ENCODE results near the gene RNU11. TPM values are rescaled to one million over a fixed set of nuclear protein-coding genes. Genes with fewer than 3 reads are reported as not detected.
"Not testable (repeated sequence)": the region's sequence is repeated elsewhere in the genome, so short reads cannot be mapped to it uniquely, and the experiment has no call there.

The RNU11 gene
- total RNA-seq, 1 donor from 2014 or later, result not detected

GRCh38 chr1:28644494-28644893 is 3.9 kb upstream of the RNU11 start:
- H3K4me1 Mint-ChIP-seq, result peaks cover 48% of the 10 kb centered on the region
- peak overlapping the region; percentile 99 for H3K27ac Mint-ChIP-seq
- DNase-seq, result no peak
- peaks cover 11% of the 10 kb centered on the region for H3K36me3 Mint-ChIP-seq (ENCODE audit: low read depth)
- intact Hi-C loops (cut with micrococcal nuclease), result loop anchor here (5.0 kb wide), 1 partner anchor 538 kb away; the partner anchor contains the start of gene SRSF4
- no peaks in the 10 kb centered on the region for H3K27me3 Mint-ChIP-seq
- H3K9me3 Mint-ChIP-seq, result no peaks in the 10 kb centered on the region
- H3K4me3 Mint-ChIP-seq, result peak overlapping the region; percentile 98

- H3K27me3 Mint-ChIP-seq; H3K4me3 Mint-ChIP-seq; intact Hi-C loops (cut with micrococcal nuclease); H3K9me3 Mint-ChIP-seq; H3K27ac Mint-ChIP-seq; DNase-seq; H3K36me3 Mint-ChIP-seq (ENCODE audit: low read depth): not testable (repeated sequence)
- peaks cover 44% of the 10 kb centered on the region for H3K4me1 Mint-ChIP-seq
Observed at GRCh38 chr1:28645406-28645805, 3.0 kb upstream of the RNU11 start.

DNA sequence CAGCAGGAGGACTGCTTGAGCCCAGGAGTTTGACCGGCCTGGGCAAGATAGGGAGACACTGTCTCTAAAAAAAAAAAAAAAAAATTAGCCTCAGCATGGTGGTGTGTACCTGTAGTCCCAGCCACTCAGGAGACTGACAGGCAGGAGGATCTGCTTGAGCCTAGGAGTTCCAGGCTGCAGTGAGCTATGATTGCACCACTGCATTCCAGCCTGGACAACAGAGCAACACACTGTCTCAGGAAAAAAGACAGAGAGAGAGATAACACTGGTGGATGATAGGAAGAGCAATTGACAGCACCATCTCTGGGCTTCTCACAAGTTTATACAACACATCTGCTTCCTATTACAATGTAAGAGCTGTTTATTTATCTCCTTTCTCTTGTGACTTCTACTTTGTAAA is 2.4 kb upstream of the RNU11 start:
- H3K4me1 Mint-ChIP-seq, result peaks cover 39% of the 10 kb centered on the region
- H3K27me3 Mint-ChIP-seq, result no peaks in the 10 kb centered on the region
- H3K9me3 Mint-ChIP-seq, result no peaks in the 10 kb centered on the region
- no peak overlapping the region for H3K27ac Mint-ChIP-seq
- H3K4me3 Mint-ChIP-seq, result no peak overlapping the region
- no peak for DNase-seq
- intact Hi-C loops (cut with micrococcal nuclease), result no loop called here
- peaks cover 7% of the 10 kb centered on the region for H3K36me3 Mint-ChIP-seq (ENCODE audit: low read depth)

DNA sequence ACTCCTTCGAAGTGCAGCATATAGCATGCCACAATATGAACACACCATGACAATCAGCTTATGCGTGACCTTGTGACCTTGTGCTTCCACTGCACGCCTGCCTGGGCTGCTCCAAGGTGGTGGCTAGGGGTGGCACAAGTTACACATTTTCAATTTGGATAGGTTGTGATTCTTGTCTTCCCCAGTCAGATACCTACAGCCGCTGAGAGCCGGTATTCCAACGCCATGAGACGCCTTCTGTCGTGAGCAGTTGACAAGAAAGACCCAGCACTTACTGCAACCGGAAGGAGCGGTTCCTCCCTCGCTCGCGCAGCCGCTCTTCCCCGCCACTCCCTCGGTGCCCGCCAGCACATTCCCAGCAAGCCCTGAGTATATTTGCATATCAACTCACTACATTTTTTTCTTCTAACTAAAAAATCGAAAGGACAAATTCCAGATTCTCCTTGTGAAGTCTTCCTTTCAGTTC is 359 bp upstream of the RNU11 start:
- Mint-ChIP-seq H3K36me3 (ENCODE audit: low read depth) (peaks cover 2% of the 10 kb centered on the region), H3K27ac (peak overlapping the region; percentile 97), H3K4me3 (peak overlapping the region; percentile 80), H3K4me1 (peaks cover 30% of the 10 kb centered on the region), H3K9me3 (no peaks in the 10 kb centered on the region), H3K27me3 (no peaks in the 10 kb centered on the region)
- peak; percentile 96 for DNase-seq
- intact Hi-C loops (cut with micrococcal nuclease), result loop anchor here (1.0 to 2.0 kb wide), 5 partner anchors 20 to 229 kb away; partner anchors contain the start of genes GMEB1, TRNAU1AP and YTHDF2

- H3K4me3 Mint-ChIP-seq; H3K27me3 Mint-ChIP-seq; H3K9me3 Mint-ChIP-seq; DNase-seq; H3K36me3 Mint-ChIP-seq (ENCODE audit: low read depth); H3K4me1 Mint-ChIP-seq; intact Hi-C loops (cut with micrococcal nuclease); H3K27ac Mint-ChIP-seq: not testable (repeated sequence)
Observed at GRCh38 chr1:28653063-28653462, 4.7 kb downstream of the RNU11 start.

DNA sequence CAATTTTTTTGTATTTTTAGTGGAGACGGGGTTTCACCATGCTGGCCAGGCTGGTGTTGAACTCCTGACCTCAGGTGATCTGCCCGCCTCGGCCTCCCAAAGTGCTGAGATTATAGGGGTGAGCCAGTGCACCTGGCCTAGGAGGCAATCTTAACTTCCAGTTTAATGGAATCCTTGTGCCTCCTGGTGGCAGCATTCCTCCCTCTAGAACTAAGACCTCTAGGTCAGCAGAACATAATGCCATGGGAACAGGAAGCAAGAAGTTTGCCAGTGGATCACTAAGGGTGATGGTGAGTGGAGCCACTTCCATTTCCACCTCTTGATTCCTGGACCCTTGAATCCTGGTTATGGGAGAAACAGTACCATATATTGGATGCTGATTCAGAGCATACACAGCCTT is 5.5 kb downstream of the RNU11 start:
- H3K9me3 Mint-ChIP-seq; H3K4me3 Mint-ChIP-seq; intact Hi-C loops (cut with micrococcal nuclease); DNase-seq; H3K27me3 Mint-ChIP-seq; H3K27ac Mint-ChIP-seq; H3K4me1 Mint-ChIP-seq; H3K36me3 Mint-ChIP-seq (ENCODE audit: low read depth): not testable (repeated sequence)

GRCh38 chr1:28655448-28656311 is 7.3 kb downstream of the RNU11 start:
- H3K4me1 Mint-ChIP-seq; intact Hi-C loops (cut with micrococcal nuclease); H3K36me3 Mint-ChIP-seq (ENCODE audit: low read depth); DNase-seq; H3K4me3 Mint-ChIP-seq; H3K9me3 Mint-ChIP-seq; H3K27me3 Mint-ChIP-seq; H3K27ac Mint-ChIP-seq: not testable (repeated sequence)

DNA sequence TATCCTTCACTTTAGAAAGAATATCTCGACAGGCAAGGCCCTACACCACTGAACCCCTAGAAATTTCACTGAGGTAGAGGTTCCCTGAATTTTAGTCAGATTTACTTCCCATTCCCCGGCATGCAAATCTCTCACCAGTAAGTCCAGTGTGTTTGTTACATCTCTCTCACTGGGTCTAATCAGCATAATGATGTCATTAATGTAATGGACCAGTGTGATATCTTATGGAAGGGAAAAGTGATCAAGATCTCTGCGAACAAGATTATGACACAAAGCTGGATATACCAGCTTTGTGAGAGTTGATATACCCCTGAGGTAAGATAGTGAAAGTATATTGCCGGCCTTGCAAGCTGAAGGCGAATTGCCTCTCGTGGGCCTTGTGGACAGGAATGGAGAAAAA is 7.9 kb downstream of the RNU11 start:
- H3K27me3 Mint-ChIP-seq, result no peaks in the 10 kb centered on the region
- no peak overlapping the region for H3K4me3 Mint-ChIP-seq
- intact Hi-C loops (cut with micrococcal nuclease), result no loop called here
- no peak overlapping the region for H3K27ac Mint-ChIP-seq
- no peaks in the 10 kb centered on the region for H3K4me1 Mint-ChIP-seq
- no peaks in the 10 kb centered on the region for H3K9me3 Mint-ChIP-seq
- H3K36me3 Mint-ChIP-seq (ENCODE audit: low read depth), result no peaks in the 10 kb centered on the region
- DNase-seq, result no peak

DNA sequence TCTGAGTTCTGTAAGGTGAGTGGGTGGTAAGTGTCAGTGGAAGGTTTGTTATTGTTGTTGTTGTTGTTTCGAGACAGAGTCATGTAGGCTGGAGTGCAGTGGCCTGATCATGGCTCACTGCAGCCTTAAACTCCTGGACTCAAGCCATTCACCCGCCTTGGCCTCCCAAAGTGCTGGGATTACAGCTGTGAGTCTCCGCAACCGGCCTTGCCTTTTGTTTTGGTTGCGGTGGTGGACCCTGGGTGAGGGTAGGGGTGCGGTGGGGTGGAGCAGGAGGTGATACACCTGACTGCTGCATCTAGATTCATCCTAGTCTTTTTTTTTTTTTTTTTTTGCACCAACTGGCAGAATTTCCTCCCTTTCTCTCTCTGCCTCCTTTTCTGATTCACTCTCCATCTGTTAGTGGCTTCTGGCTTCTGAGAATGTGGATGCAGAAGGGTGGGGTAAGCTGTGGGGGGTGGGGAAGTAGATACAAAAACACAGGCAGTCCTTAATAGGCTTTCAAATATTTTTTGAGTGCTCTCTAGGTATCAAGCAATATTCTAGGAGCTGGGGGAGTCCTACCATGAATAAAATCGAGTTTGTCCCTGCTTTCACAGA is 15.6 kb downstream of the RNU11 start:
- H3K36me3 Mint-ChIP-seq (ENCODE audit: low read depth), result no peaks in the 10 kb centered on the region
- H3K27me3 Mint-ChIP-seq, result no peaks in the 10 kb centered on the region
- H3K27ac Mint-ChIP-seq, result no peak overlapping the region
- DNase-seq, result no peak
- H3K4me1 Mint-ChIP-seq, result peaks cover 8% of the 10 kb centered on the region
- H3K4me3 Mint-ChIP-seq, result no peak overlapping the region
- no peaks in the 10 kb centered on the region for H3K9me3 Mint-ChIP-seq
- intact Hi-C loops (cut with micrococcal nuclease), result no loop called here

- Mint-ChIP-seq H3K27me3 (no peaks in the 10 kb centered on the region), H3K36me3 (ENCODE audit: low read depth) (no peaks in the 10 kb centered on the region), H3K4me1 (peaks cover 10% of the 10 kb centered on the region), H3K9me3 (no peaks in the 10 kb centered on the region), H3K27ac (peak overlapping the region; percentile 65), H3K4me3 (peak overlapping the region; percentile 50)
- intact Hi-C loops (cut with micrococcal nuclease), result no loop called here
- no peak for DNase-seq
Observed at GRCh38 chr1:28666806-28667205, 18.4 kb downstream of the RNU11 start.

DNA sequence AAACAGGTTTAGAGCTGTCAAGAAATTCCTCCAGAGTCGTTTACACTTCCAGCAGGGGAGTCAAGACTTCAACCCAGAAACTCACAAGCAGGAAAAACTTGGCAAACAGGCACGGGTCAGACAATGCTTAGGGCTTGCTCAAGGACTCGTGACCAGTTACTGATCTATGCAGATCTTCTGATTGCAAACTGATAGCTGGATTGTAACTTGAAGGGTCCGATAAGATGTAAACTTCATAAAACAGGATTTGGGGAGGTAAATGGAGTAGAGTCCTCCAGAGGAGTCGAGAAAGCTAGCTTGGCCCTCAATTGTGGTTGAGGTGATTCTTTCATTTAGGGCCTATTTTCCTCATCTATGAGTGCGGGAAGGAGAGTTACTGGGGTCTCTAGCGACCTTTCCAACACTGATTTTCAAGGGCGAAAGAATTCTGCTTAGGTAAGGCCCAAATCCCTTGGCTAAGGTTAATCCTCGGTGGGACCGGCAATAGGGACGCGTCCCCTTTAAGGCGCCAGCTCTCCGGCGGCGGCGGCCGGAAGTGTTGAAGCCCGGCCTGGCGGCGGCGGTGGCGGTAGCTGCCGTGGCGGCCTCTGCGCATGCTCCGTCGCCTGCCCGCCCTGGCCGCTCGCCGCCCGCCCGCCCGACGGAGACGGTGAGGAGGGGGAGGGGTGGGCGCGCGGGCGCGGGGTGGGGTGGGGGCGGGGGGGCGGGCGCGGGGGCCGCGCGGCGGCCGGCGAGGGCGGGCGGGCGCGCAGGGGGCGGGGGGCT is 20.0 kb downstream of the RNU11 start, which contains the start of gene GMEB1:
TSS of gene GMEB1 (plus strand) at position 594 of the 765 bp plus-strand sequence. CDS start 14,829 bp downstream, outside the sequence.
- peak; percentile 96 for DNase-seq
- Mint-ChIP-seq H3K4me1 (peaks cover 10% of the 10 kb centered on the region), H3K36me3 (ENCODE audit: low read depth) (peaks cover under 1% of the 10 kb centered on the region), H3K9me3 (no peaks in the 10 kb centered on the region), H3K27me3 (no peaks in the 10 kb centered on the region), H3K4me3 (peak within 1 kb of the TSS; percentile 93), H3K27ac (peak within 1 kb of the TSS; percentile 98)
- intact Hi-C loops (cut with micrococcal nuclease), result loop anchor here (1.0 kb wide), 2 partner anchors 20 to 68 kb away; partner anchors contain the start of genes RNU11 and YTHDF2

DNA sequence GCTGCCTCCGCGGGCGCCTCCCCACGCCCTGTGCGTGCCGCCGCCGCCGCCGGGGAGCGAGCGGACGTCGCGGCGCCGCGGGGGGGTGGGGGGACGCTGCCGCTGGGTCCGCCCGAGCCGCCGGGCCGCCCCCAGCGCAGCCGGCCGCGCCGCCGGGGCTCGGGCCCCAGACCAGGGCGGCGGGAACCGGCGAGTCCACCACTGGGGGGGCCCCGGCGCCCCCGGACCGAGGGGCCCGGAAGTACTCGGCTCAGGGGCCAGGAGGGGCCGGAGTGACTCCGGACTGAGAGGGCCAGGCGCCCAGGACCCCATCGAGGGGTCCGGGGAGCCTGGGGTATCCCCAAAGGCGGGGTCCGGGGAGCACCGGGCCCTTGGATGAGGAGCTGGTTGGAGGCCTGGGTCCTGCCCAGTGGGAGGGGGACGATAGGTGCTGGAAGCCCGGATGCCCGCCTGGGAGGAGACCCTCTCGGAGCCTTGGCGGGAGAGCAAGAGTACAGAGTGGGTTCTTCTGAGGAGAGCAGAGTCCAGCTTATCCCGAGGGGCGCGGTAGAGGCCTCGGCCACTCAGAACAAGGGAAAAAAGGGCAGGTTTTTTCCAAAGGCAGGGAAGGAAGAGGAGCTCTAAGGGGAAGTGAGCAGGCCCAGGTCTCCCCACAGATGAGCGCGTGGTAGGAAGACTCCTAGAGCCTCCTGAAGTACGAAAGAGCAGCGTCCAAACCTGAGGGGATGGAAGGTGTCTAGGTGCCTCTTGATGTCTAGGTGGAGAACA is 20.7 kb downstream of the RNU11 start:
- intact Hi-C loops (cut with micrococcal nuclease), result loop anchor here (1.0 kb wide), 2 partner anchors 21 to 67 kb away; partner anchors contain the start of genes RNU11 and YTHDF2
- Mint-ChIP-seq H3K9me3 (no peaks in the 10 kb centered on the region), H3K36me3 (ENCODE audit: low read depth) (peaks cover 3% of the 10 kb centered on the region), H3K4me3 (peak overlapping the region; percentile 91), H3K27me3 (no peaks in the 10 kb centered on the region), H3K4me1 (peaks cover 10% of the 10 kb centered on the region), H3K27ac (peak overlapping the region; percentile 95)
- peak; percentile 83 for DNase-seq

DNA sequence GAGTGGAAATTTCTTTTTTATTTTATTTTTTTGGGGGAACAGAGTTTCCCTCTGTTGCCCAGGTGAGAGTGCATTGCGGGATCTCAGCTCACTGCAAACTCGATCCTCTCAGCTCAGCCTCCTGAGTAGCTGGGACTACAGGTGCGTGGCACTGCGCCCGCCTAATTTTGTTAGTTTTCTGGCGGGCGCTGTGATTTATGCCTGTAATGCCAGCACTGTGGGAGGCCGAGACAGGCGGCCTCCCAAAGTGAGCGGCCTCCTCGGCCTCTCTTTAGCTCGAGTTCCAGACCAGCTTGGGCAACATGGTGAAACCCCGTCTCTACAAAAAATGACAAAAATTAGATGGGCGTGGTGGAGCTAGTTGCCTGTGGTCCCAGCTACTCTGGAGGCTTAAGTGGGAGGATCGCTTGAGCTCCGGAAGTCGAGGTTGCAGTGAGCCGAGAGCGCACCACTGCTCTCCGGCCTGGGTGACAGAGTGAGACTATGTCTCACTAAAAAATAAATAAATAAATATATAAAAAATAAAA is 22.9 kb downstream of the RNU11 start:
- Mint-ChIP-seq H3K4me3 (no peak overlapping the region), H3K36me3 (ENCODE audit: low read depth) (peaks cover 7% of the 10 kb centered on the region), H3K27ac (no peak overlapping the region), H3K27me3 (no peaks in the 10 kb centered on the region), H3K4me1 (peaks cover 7% of the 10 kb centered on the region), H3K9me3 (no peaks in the 10 kb centered on the region)
- intact Hi-C loops (cut with micrococcal nuclease), result no loop called here
- DNase-seq, result no peak

All from activated CD4-positive, alpha-beta T cell treated with anti-CD3 and anti-CD28 coated beads, Interleukin-2, amount 10 ng/mL, durations not matched to agents 24 days and 14 days (primary cell).